Urinary bladder (tissue), 4 donors: ENCODE results near the gene BORCS6. TPM values are rescaled to one million over a fixed set of nuclear protein-coding genes. Genes with fewer than 3 reads are reported as not detected.

Experiments
- DNase-seq: peaks from one replicate; pipeline ENCODE4 v3.0.0-alpha.2; 2015; ENCODE audit errors: extremely low spot score
- H3K27ac ChIP-seq: one replicate; pipeline ENCODE4 v1.5.1; 2013; ENCODE audit warnings: low read depth, mild to moderate bottlenecking, moderate library complexity
- H3K36me3 ChIP-seq: one replicate; pipeline ENCODE4 v1.6.1; 2013; ENCODE audit warnings: mild to moderate bottlenecking, moderate library complexity; ENCODE audit not compliant: insufficient read depth
- H3K4me1 ChIP-seq: one replicate; pipeline ENCODE4 v1.6.1; 2013; ENCODE audit warnings: mild to moderate bottlenecking, moderate library complexity; ENCODE audit not compliant: insufficient read depth
- H3K4me3 ChIP-seq: one replicate; pipeline ENCODE4 v1.5.1; 2013; ENCODE audit warnings: low read depth, low read length
- WGBS: extraction: QIAGEN DNeasy Blood & Tissue Kit; methylation state at CpG from one replicate; pipeline ENCODE4 v1.1.7; 2013; 5-methylcytosine and 5-hydroxymethylcytosine counted together
- polyA plus RNA-seq: library from polyadenylated mRNA; stranded (reverse); fragments of 200-250 nt; gene quantifications from one replicate; pipeline ENCODE4 v1.2.3, GENCODE V29; 2013
- total RNA-seq: library from RNA; depleted of rRNA; stranded (reverse); fragments of >200 nt; gene quantifications from one replicate; pipeline ENCODE4 v1.2.3, GENCODE V29; 2014
- donor health status: healthy with polysubstance abuse.
- donor health status: healthy.

BORCS6 gene
- total and polyA plus RNA-seq, 2 donors, result 3.6 to 14.9 TPM

GRCh38 chr17:8151120-8151640 lies 38.8 kb downstream of the BORCS6 start:
- WGBS, result 1% methylated on average over 38 of the region's 38 CpGs
- peak overlapping the region; percentile 55 for H3K4me3 ChIP-seq
- peaks cover 24% of the 10 kb centered on the region for H3K36me3 ChIP-seq
- DNase-seq, result no peak
- no peaks in the 10 kb centered on the region for H3K4me1 ChIP-seq
- H3K27ac ChIP-seq, result peak overlapping the region; percentile 96

- Histone ChIP-seq H3K4me1 (no peaks in the 10 kb centered on the region), H3K4me3 (peak overlapping the region; percentile 55), H3K36me3 (peaks cover 30% of the 10 kb centered on the region), H3K27ac (peak overlapping the region; percentile 45)
- no peak for DNase-seq
- WGBS, result 70% methylated on average over 18 of the region's 18 CpGs
Measured at GRCh38 chr17:8150194-8151119, 39.5 kb downstream of the BORCS6 start.

GRCh38 chr17:8149419-8150193 lies 40.4 kb downstream of the BORCS6 start:
- Histone ChIP-seq H3K4me3 (no peak overlapping the region), H3K36me3 (peaks cover 30% of the 10 kb centered on the region), H3K4me1 (no peaks in the 10 kb centered on the region), H3K27ac (no peak overlapping the region)
- WGBS, result 94% methylated on average over 29 of the region's 29 CpGs
- no peak for DNase-seq

GRCh38 chr17:8148560-8148959 lies 41.4 kb downstream of the BORCS6 start:
- Histone ChIP-seq H3K4me3 (no peak overlapping the region), H3K36me3 (peaks cover 34% of the 10 kb centered on the region), H3K27ac (no peak overlapping the region), H3K4me1 (no peaks in the 10 kb centered on the region)
- 90% methylated on average over 13 of the region's 13 CpGs for WGBS
- DNase-seq, result no peak

GRCh38 chr17:8147805-8148404 lies 42.1 kb downstream of the BORCS6 start:
- DNase-seq, result no peak
- 90% methylated on average over 13 of the region's 13 CpGs for WGBS
- H3K4me3 ChIP-seq, result no peak overlapping the region
- H3K27ac ChIP-seq, result no peak overlapping the region
- H3K36me3 ChIP-seq, result peaks cover 33% of the 10 kb centered on the region
- H3K4me1 ChIP-seq, result no peaks in the 10 kb centered on the region

GRCh38 chr17:8147141-8147804 lies 42.7 kb downstream of the BORCS6 start:
- no peak for DNase-seq
- WGBS, result 89% methylated on average over 26 of the region's 26 CpGs
- peaks cover 33% of the 10 kb centered on the region for H3K36me3 ChIP-seq
- H3K4me3 ChIP-seq, result no peak overlapping the region
- no peaks in the 10 kb centered on the region for H3K4me1 ChIP-seq
- no peak overlapping the region for H3K27ac ChIP-seq

GRCh38 chr17:8146381-8147140 lies 43.4 kb downstream of the BORCS6 start:
- no peak for DNase-seq
- no peaks in the 10 kb centered on the region for H3K4me1 ChIP-seq
- WGBS, result 91% methylated on average over 14 of the region's 14 CpGs
- H3K4me3 ChIP-seq, result no peak overlapping the region
- H3K27ac ChIP-seq, result no peak overlapping the region
- peaks cover 33% of the 10 kb centered on the region for H3K36me3 ChIP-seq

GRCh38 chr17:8145811-8146210 lies 44.2 kb downstream of the BORCS6 start:
- no peak for DNase-seq
- Histone ChIP-seq H3K4me1 (no peaks in the 10 kb centered on the region), H3K27ac (no peak overlapping the region), H3K36me3 (peaks cover 36% of the 10 kb centered on the region), H3K4me3 (no peak overlapping the region)
- WGBS, result 92% methylated on average over 12 of the region's 12 CpGs

GRCh38 chr17:8144401-8145231 lies 45.4 kb downstream of the BORCS6 start:
- 92% methylated on average over 15 of the region's 15 CpGs for WGBS
- Histone ChIP-seq H3K4me1 (no peaks in the 10 kb centered on the region), H3K27ac (no peak overlapping the region), H3K4me3 (no peak overlapping the region), H3K36me3 (peaks cover 34% of the 10 kb centered on the region)
- no peak for DNase-seq

- Histone ChIP-seq H3K36me3 (peaks cover 29% of the 10 kb centered on the region), H3K4me1 (no peaks in the 10 kb centered on the region), H3K4me3 (no peak overlapping the region), H3K27ac (no peak overlapping the region)
- no peak for DNase-seq
- WGBS, result 92% methylated on average over 22 of the region's 22 CpGs
Measured at GRCh38 chr17:8143581-8144400, 46.2 kb downstream of the BORCS6 start.

GRCh38 chr17:8142887-8143580 lies 46.9 kb downstream of the BORCS6 start:
- H3K27ac ChIP-seq, result no peak overlapping the region
- DNase-seq, result no peak
- peaks cover 24% of the 10 kb centered on the region for H3K36me3 ChIP-seq
- H3K4me1 ChIP-seq, result no peaks in the 10 kb centered on the region
- no peak overlapping the region for H3K4me3 ChIP-seq
- 81% methylated on average over 15 of the region's 15 CpGs for WGBS
